A549 (cell line): ENCODE data around the gene HDAC5. TPM values are rescaled to one million over a fixed set of nuclear protein-coding genes. Genes with fewer than 3 reads are reported as not detected.

Experiments used
- ATAC-seq, 2 experiments: fragments of 200-7000 bp in 1 of 2; fragments of >200 bp in 1 of 2; cut with Nextera tagmentation in 1 of 2; cut with Tn5 transposase in 1 of 2; 3 replicates each; pipeline versions ENCODE4 v1.8.0 to v1.9.1; 2018 to 2020; ENCODE audit warnings: mild to moderate bottlenecking in 1 of 2, moderate library complexity in 1 of 2
- CTCF ChIA-PET: fragments of 300-600 bp; sonication (Branson Sonifier 250); formaldehyde crosslinking; extraction: SDS; loops from one replicate; lab custom pipeline; 2021; ENCODE audit warnings: antibody characterized with exemption, inconsistent platforms; lab: Yijun Ruan, JAX
- POLR2A ChIA-PET: fragments of 350-600 bp; formaldehyde crosslinking; extraction: SDS; loops from one replicate; lab custom pipeline; 2021; ENCODE audit warnings: antibody characterized with exemption, inconsistent platforms; lab: Yijun Ruan, JAX
- DNase-seq, 2 experiments: peaks; one replicate each; pipeline versions ENCODE4 v3.0.0 to v3.0.0-alpha.2; 2011 to 2016; ENCODE audit warnings: low read depth in 1 of 2, low spot score in 1 of 2
- FAIRE-seq: peaks from 2 replicates; lab custom pipeline; 2011; peaks lifted over from hg19 to GRCh38; lab: Jason Lieb, UNC
- H3K27ac ChIP-seq, 2 experiments: fragments of >200 bp; sonication (Bioruptor Twin); formaldehyde crosslinking; 3 replicates each; pipeline ENCODE4 v1.5.1; 2016 to 2017
- H3K4me1 ChIP-seq: fragments of >200 bp; sonication (Bioruptor Twin); formaldehyde crosslinking; 3 replicates; pipeline ENCODE4 v1.6.1; 2016
- H3K4me2 ChIP-seq: fragments of >200 bp; sonication (Bioruptor Twin); formaldehyde crosslinking; 3 replicates; pipeline ENCODE4 v1.6.1; 2016
- H3K4me3 ChIP-seq: fragments of >200 bp; sonication (Bioruptor Twin); formaldehyde crosslinking; 3 replicates; pipeline ENCODE4 v1.5.1; 2016
- H3K9me3 ChIP-seq: fragments of >200 bp; sonication (Bioruptor Twin); formaldehyde crosslinking; 3 replicates; pipeline ENCODE4 v1.6.1; 2016
- CEBPB ChIP-seq, 2 experiments: fragments of >200 bp in 1 of 2; sonication (Bioruptor Twin) in 1 of 2; formaldehyde crosslinking in 1 of 2; IDR thresholded peaks; 2 replicates each; pipeline ENCODE4 v1.6.1; 2012 to 2016
- CHD2 ChIP-seq: fragments of 150-350 bp; IDR thresholded peaks from 2 replicates; pipeline ENCODE4 v1.6.1; 2014; ENCODE audit warnings: low read length; ENCODE audit not compliant: partially characterized antibody
- EP300 ChIP-seq, 2 experiments: fragments of >200 bp; sonication (Bioruptor Twin); formaldehyde crosslinking; IDR thresholded peaks; 2 replicates in 1 of 2; 3 replicates in 1 of 2; pipeline ENCODE4 v1.6.1; 2016 to 2017
- ESRRA ChIP-seq: fragments of 150-350 bp; IDR thresholded peaks from 2 replicates; pipeline ENCODE4 v1.6.1; 2014; ENCODE audit warnings: mild to moderate bottlenecking, low read length, borderline replicate concordance
- FOSL2 ChIP-seq, 2 experiments: fragments of 450-650 bp in 1 of 2; fragments of >200 bp in 1 of 2; sonication (Bioruptor Twin) in 1 of 2; formaldehyde crosslinking; IDR thresholded peaks; 2 replicates each; pipeline versions ENCODE4 v1.5.0 to v1.6.1; 2016 to 2020; ENCODE audit warnings: mild to moderate bottlenecking in 1 of 2, moderate library complexity in 1 of 2
- GATA3 ChIP-seq: IDR thresholded peaks from 2 replicates; pipeline ENCODE4 v1.6.1; 2012; ENCODE audit warnings: borderline replicate concordance
- HDAC2 ChIP-seq: fragments of 200-600 bp; sonication (generic); IDR thresholded peaks from 2 replicates; pipeline ENCODE4 v1.6.1; 2016
- HEYL ChIP-seq: fragments of 250-450 bp; sonication (Bioruptor Pico); IDR thresholded peaks from 2 replicates; pipeline ENCODE4 v1.8.0; 2021; ENCODE audit warnings: mild to moderate bottlenecking, moderate library complexity
- JUN ChIP-seq, 2 experiments: fragments of >200 bp; sonication (Bioruptor Twin); formaldehyde crosslinking; IDR thresholded peaks; 2 replicates in 1 of 2; 3 replicates in 1 of 2; pipeline ENCODE4 v1.6.1; 2016 to 2017
- MAX ChIP-seq: IDR thresholded peaks from 2 replicates; pipeline ENCODE4 v1.6.1; 2012
- NR3C1 ChIP-seq: fragments of >200 bp; sonication (Bioruptor Twin); formaldehyde crosslinking; IDR thresholded peaks from 3 replicates; pipeline ENCODE4 v1.6.1; 2017
- POLR2AphosphoS2 ChIP-seq: conservative IDR thresholded peaks from 2 replicates; pipeline ENCODE4 v1.6.1; 2012; ENCODE audit warnings: low read length, improper control_type of control experiment, inconsistent platforms
- RARB ChIP-seq: fragments of 250-450 bp; sonication (Bioruptor Pico); IDR thresholded peaks from 2 replicates; pipeline ENCODE4 v1.8.0; 2021; ENCODE audit warnings: mild to moderate bottlenecking, moderate library complexity
- RCOR1 ChIP-seq: fragments of 150-350 bp; IDR thresholded peaks from 2 replicates; pipeline ENCODE4 v1.6.1; 2014; ENCODE audit warnings: antibody characterized with exemption, low read length, low read depth
- RFX5 ChIP-seq: fragments of 450-650 bp; IDR thresholded peaks from 2 replicates; pipeline ENCODE4 v1.7.1; 2014; ENCODE audit warnings: antibody characterized with exemption, mild to moderate bottlenecking, moderate library complexity
- SREBF2 ChIP-seq: fragments of 450-650 bp; IDR thresholded peaks from 2 replicates; pipeline ENCODE4 v1.6.1; 2014; ENCODE audit warnings: mild to moderate bottlenecking, moderate library complexity
- TFCP2L1 ChIP-seq: fragments of 250-450 bp; sonication (Bioruptor Pico); IDR thresholded peaks from 2 replicates; pipeline ENCODE4 v1.5.0; 2021; ENCODE audit warnings: mild to moderate bottlenecking
- ZC3H11A ChIP-seq: fragments of 450-650 bp; IDR thresholded peaks from 2 replicates; pipeline ENCODE4 v1.6.1; 2014; ENCODE audit warnings: antibody characterized with exemption, mild to moderate bottlenecking
- WGBS: methylation state at CpG from one replicate; pipeline ENCODE4 v1.1.6; 2017; ENCODE audit errors: missing lambda C conversion rate; 5-methylcytosine and 5-hydroxymethylcytosine counted together
- polyA plus RNA-seq, 4 experiments: library from polyadenylated mRNA; depleted of rRNA in 3 of 4; stranded (reverse); fragments of >200 nt; fragmentation: RNase III in 1 of 4; extraction: RNeasy Plus Mini Kit Qiagen cat#74134 plus additional on column Dnase treatment in 1 of 4; gene quantifications; 2 replicates in 3 of 4; 3 replicates in 1 of 4; pipeline ENCODE4 v1.2.3, GENCODE V29; 2011 to 2017
- TF ChIP-seq, protein P1 (sequence below): fragments of 250-450 bp; sonication (Bioruptor Pico); IDR thresholded peaks from 2 replicates; pipeline ENCODE4 v1.5.0; 2021; ENCODE audit warnings: mild to moderate bottlenecking, moderate library complexity, borderline replicate concordance
- TF ChIP-seq, protein P2 (sequence below): fragments of 450-650 bp; IDR thresholded peaks from 2 replicates; pipeline ENCODE4 v1.6.1; 2014; ENCODE audit warnings: antibody characterized with exemption
- TF ChIP-seq, protein P3 (sequence below): IDR thresholded peaks from 2 replicates; pipeline ENCODE4 v1.6.1; 2012; ENCODE audit warnings: low read depth, borderline replicate concordance

Gene HDAC5
- polyA plus RNA-seq, 2 of the 4 experiments (the other 2 are of a cell fraction), result 3.1 to 7.1 TPM

DNA sequence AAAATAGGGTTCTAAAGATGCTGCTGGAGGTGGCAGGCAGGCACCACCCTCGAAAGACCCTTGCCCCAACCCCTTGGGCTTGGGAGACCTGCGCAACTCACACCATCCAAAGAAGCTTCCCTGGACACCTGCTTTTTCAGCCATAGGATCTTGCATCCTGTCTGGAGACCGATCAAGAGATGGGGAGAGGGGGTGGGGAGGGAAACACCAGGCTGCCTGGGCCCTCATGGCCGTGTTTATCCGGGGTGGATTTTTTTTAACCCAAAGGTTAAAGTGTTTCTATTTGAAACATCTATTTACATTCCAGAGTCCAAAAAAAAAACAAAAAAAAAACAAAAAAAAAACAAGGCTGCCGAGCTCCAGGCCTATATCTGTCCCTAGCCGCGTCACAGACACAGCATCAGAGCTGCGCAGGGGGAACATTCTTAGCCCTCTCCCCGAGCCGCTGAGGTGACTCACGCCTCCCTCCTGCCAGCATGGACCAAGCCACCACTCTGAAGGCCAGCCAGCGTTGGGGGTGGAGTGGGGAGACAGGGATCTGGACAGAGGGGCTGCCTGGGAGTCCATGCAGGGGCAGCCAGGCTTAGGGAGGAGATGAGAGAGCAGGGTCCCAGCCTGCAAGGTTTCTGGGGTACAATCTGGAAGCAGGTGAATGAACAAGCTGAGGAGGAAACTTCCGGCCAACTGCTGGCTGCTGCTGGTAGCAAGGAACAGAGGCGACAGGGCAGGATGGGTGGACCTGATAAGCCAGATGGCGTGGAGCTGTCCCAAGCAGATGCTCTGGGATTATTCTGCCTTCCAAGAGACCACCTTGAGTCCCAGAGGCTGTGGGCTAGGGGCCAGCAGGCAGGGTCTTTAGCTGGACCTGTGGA, 14.8 kb downstream of the HDAC5 start:
- peak; percentile 88 to 96 for DNase-seq

DNA sequence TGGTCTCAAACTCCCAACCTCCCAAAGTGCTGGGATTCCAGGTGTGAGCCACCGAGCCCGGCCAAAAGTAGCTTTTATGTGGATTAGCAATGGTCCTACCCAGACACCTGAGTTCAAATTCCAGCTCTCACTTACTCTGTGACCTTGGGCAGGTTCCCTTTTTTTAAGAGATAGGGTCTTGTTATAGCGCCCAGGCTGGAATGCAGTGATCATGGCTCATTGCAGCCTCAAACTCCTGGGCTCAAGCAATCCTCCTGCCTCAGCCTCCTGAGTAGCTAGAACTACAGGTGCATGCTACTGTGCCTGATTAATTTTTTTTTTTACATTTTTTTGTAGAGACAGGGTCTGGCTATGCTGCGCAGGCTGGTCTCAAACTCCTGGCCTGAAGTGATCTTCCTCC, 16.6 kb downstream of the HDAC5 start:
- no peaks in the 10 kb centered on the region for H3K9me3 ChIP-seq
- FAIRE-seq, result no peak
- ChIA-PET POLR2A (interaction anchor here (1.4 to 6.8 kb wide), 2 partner anchors 11 to 15 kb away, joined by 12 to 50 read pairs; partner anchors contain the start of gene HDAC5), CTCF (interaction anchor here (1.1 to 39.6 kb wide), 5 partner anchors 1 to 228 kb away, joined by 3 to 1202 read pairs (median 5); partner anchors contain the start of gene HDAC5)
- H3K4me1 ChIP-seq, result peaks cover 48% of the 10 kb centered on the region
- H3K4me2 ChIP-seq, result no peak overlapping the region
- TF ChIP-seq GATA3 (no peak), CHD2 (no peak), RCOR1 (no peak)
- H3K4me3 ChIP-seq, result no peak overlapping the region
- H3K27ac ChIP-seq, result 0 out of 6 replicates have a peak overlapping the region, but pooled peaks of 1 of the 2 experiments have one; percentile 86
- no peak for ATAC-seq
- WGBS, result 90% methylated on average over 4 of the region's 4 CpGs
- DNase-seq, result no peak

More for the DNA sequence above, 14.8 kb downstream of the HDAC5 start:
- CTCF ChIA-PET, result interaction anchor here (0.6 to 39.6 kb wide), 9 partner anchors 1 to 77 kb away, joined by 3 to 1202 read pairs (median 4); partner anchors contain the start of gene HDAC5
- Histone ChIP-seq H3K4me3 (peak overlapping the region; percentile 15; the same call in 1 of the 3 replicates), H3K4me2 (peak overlapping the region; percentile 71), H3K27ac (peak overlapping the region; percentile 65 to 86), H3K9me3 (no peaks in the 10 kb centered on the region), H3K4me1 (peaks cover 59% of the 10 kb centered on the region)
- POLR2A ChIA-PET, result interaction anchor here (0.6 to 6.8 kb wide), 9 partner anchors 10 to 1924 kb away, joined by 3 to 50 read pairs (median 5); partner anchors contain the start of genes HCRT, HDAC5 and TMUB2
- TF ChIP-seq NR3C1 (no peak), HDAC2 (no peak), SREBF2 (no peak), RFX5 (no peak), JUN (IDR thresholded peaks at IDR 0.05) (peak; percentile 24 to 85; a peak in 2 of 5 replicates), FOSL2 (IDR thresholded peaks at IDR 0.05) (peak; percentile 42; the same call in 1 of the 2 replicates), FOSL2 (CRISPR knock-in tag; IDR thresholded peaks at IDR 0.05) (peak; percentile 95), RARB (no peak), EP300 (IDR thresholded peaks at IDR 0.05) (peak; percentile 12 to 34; a peak in 1 of 5 replicates), POLR2AphosphoS2 (no peak), MAX (peak; percentile 70), CEBPB (IDR thresholded peaks at IDR 0.05) (no peak)
- TF ChIP-seq, protein P1, sequence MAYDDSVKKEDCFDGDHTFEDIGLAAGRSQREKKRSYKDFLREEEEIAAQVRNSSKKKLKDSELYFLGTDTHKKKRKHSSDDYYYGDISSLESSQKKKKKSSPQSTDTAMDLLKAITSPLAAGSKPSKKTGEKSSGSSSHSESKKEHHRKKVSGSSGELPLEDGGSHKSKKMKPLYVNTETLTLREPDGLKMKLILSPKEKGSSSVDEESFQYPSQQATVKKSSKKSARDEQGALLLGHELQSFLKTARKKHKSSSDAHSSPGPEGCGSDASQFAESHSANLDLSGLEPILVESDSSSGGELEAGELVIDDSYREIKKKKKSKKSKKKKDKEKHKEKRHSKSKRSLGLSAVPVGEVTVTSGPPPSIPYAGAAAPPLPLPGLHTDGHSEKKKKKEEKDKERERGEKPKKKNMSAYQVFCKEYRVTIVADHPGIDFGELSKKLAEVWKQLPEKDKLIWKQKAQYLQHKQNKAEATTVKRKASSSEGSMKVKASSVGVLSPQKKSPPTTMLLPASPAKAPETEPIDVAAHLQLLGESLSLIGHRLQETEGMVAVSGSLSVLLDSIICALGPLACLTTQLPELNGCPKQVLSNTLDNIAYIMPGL, result no peak
- TF ChIP-seq, protein P2, sequence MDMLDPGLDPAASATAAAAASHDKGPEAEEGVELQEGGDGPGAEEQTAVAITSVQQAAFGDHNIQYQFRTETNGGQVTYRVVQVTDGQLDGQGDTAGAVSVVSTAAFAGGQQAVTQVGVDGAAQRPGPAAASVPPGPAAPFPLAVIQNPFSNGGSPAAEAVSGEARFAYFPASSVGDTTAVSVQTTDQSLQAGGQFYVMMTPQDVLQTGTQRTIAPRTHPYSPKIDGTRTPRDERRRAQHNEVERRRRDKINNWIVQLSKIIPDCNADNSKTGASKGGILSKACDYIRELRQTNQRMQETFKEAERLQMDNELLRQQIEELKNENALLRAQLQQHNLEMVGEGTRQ, result no peak
- ATAC-seq (peak; percentile 79 to 86), FAIRE-seq (no peak)
- 21% methylated on average over 16 of the region's 16 CpGs for WGBS

DNA sequence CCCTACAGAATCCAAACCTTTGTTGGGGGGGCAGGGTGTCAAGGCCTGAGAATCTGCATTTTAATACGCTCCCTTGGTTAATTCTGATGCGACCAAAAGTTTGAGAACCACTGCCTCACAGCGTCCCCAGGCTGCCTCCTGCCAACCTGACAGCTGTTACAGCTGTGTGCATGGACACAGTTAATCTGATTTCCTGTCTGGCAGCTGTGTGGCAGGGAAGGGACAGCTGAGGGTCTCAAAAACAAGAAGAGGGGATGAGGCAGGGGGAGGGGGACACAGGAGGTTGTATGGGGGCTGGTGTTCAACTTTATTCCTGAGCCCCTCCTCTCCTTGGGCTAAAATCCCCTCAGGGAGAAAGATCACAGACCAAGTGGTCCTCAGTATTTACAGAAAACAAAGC, 17.5 kb downstream of the HDAC5 start:
- H3K27ac ChIP-seq, result no peak overlapping the region
- ChIA-PET CTCF (interaction anchor here (1.0 to 39.6 kb wide), 6 partner anchors 2 to 227 kb away, joined by 3 to 1202 read pairs (median 5); partner anchors contain the start of gene HDAC5), POLR2A (interaction anchor here (0.6 to 1.1 kb wide), 2 partner anchors 17 to 36 kb away, joined by 4 to 13 read pairs; partner anchors contain the start of gene G6PC3)
- no peaks in the 10 kb centered on the region for H3K9me3 ChIP-seq
- 55% methylated on average over 3 of the region's 3 CpGs for WGBS
- FAIRE-seq, result no peak
- H3K4me2 ChIP-seq, result no peak overlapping the region
- TF ChIP-seq ZC3H11A (no peak), ESRRA (no peak), TFCP2L1 (CRISPR knock-in tag) (no peak), RFX5 (no peak), HEYL (CRISPR knock-in tag) (no peak)
- TF ChIP-seq, protein P3, sequence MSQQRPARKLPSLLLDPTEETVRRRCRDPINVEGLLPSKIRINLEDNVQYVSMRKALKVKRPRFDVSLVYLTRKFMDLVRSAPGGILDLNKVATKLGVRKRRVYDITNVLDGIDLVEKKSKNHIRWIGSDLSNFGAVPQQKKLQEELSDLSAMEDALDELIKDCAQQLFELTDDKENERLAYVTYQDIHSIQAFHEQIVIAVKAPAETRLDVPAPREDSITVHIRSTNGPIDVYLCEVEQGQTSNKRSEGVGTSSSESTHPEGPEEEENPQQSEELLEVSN, result no peak
- TF ChIP-seq, protein P2, result no peak
- no peak for DNase-seq
- H3K4me1 ChIP-seq, result peaks cover 39% of the 10 kb centered on the region
- H3K4me3 ChIP-seq, result no peak overlapping the region
- no peak for ATAC-seq
